ENCODE data around the gene CCDC18.

CCDC18 gene

DNA sequence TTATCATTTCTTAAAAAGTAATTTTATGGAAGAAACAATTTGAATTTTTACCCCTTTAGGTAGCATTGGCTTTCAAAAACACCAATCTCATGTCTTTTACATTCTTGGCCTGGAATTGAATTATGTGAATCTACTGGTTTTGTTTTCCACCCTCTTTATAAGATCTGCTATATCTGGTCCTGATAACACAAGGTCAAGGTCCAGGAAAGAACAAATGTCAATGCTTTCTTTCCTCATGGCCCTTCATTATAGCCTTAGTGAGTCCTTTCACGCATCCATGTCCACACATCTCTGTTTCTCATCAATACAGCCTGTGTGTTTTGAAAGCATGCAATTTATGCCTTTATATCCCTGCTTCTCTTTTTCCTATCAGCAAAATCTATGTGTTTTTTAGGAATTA, 141.2 kb downstream of the CCDC18 start:
- no peak for DNase-seq

DNA sequence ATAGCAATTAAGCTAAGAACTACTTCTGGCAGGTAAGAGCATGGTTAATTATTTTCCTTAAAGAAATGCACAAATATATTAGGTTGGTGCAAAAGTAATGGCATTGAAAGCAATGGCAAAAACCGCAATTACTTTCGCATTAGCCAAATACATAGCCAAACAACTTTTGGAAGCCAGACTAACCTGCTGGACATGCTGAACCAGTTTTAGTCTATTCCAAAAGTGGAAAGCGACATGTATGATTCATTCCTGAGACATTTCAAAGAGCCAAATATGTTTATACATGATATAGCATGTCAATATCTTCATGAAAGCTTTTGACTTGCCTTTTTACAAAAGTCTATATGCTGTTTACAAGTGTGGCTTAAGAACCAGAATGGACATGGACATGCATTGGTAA, 141.8 kb downstream of the CCDC18 start:
- no peak for DNase-seq

DNA sequence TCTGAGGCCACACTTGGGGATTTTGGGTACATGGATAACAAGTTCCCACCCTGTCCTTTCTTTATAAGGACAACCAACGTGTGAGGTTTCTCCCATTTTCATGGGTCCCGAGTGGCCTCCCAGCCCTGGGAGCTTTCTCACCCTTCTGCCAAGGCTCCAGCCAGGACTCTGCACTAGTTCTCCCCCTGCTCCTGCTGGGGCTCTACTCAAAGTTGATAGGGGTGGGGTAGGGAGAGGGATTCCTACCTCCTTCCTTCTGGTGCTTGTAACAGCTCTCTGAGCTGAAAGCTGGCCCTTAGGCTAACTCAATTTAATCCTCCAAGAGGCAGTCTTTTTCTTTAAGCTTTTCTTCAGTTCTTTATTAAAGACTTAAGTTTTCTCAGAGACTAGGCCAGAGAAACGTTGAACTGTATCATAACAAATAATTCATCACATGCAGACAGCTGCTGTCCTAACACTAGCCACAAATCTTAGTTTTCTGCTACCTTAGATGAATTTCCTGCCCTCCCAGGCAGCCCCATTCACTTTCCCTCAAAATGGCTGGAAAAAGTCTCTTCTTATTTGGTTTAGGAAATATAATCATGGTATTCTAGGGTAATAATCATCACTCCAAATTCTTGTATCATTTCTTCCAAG, 142.8 kb downstream of the CCDC18 start:
- no peak for DNase-seq

DNA sequence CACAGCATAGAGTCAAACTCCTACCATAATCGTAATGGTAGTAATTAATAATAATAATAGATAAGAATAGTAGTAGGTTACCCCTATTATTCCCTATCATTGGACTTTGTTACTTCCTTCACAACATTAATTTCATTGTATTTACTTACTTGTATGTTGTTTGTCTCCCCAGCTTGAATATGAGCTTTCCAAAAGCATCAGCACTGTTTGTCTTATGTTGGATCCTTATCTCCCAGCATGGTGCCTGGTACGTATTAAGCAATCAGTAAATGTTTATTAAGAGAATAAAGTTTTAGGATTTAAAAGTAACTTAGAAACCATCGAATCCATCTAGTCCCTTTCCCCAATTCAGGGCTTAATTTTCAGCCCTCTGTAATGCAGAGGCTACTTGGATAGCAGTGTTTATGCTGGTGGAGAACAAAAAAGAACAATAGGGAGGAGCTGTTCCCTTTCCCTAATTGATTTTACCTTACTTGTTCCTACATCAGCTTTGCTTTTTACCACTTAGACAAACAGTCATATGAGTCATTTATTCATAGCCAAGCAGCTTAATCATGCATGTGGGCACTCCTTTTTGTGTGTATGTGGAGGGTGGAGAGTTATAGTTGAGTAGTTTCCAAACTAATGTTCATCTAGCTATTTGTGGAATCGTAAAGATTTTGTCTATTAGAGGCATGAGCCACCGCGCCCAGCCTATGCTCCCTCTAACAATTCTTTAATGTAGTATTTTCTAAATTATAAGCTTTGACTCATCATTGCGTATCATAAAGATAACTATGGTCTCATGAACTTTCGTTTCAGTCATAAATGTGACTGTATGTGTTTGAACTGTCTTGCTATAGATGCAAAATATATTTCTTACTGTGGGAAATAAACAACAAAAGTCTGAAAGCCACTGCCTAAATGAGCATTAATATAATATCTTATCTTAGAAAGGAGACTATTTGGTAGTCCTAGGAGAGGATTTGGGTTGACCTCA, 144.3 kb downstream of the CCDC18 start:
- no peak for DNase-seq
